ENCODE measurements around the gene PRKN.

PRKN gene

GRCh38 chr6:161963181-161963580 lies 764.4 kb downstream of the PRKN start:
- no peak for DNase-seq (ENCODE audit: low read depth)

- DNase-seq (ENCODE audit: low read depth): no peak
Measured at GRCh38 chr6:161961796-161962195, 765.8 kb downstream of the PRKN start.

GRCh38 chr6:161961046-161961445 lies 766.5 kb downstream of the PRKN start:
- DNase-seq (ENCODE audit: low read depth): no peak

GRCh38 chr6:161959072-161959471 lies 768.5 kb downstream of the PRKN start:
- no peak for DNase-seq (ENCODE audit: low read depth)

GRCh38 chr6:161956082-161956481 lies 771.5 kb downstream of the PRKN start:
- DNase-seq (ENCODE audit: low read depth): no peak

- DNase-seq (ENCODE audit: low read depth): no peak
Measured at GRCh38 chr6:161954699-161955276, 772.8 kb downstream of the PRKN start.

GRCh38 chr6:161954077-161954476 lies 773.5 kb downstream of the PRKN start:
- DNase-seq (ENCODE audit: low read depth): no peak

- no peak for DNase-seq (ENCODE audit: low read depth)
Measured at GRCh38 chr6:161951126-161951525, 776.4 kb downstream of the PRKN start.

GRCh38 chr6:161949531-161949930 lies 778.0 kb downstream of the PRKN start:
- DNase-seq (ENCODE audit: low read depth): no peak

GRCh38 chr6:161948462-161948861 lies 779.1 kb downstream of the PRKN start:
- no peak for DNase-seq (ENCODE audit: low read depth)

GRCh38 chr6:161947371-161947770 lies 780.2 kb downstream of the PRKN start:
- DNase-seq (ENCODE audit: low read depth): no peak

GRCh38 chr6:161946461-161946860 lies 781.1 kb downstream of the PRKN start:
- no peak for DNase-seq (ENCODE audit: low read depth)

GRCh38 chr6:161943561-161943960 lies 784.0 kb downstream of the PRKN start:
- no peak for DNase-seq (ENCODE audit: low read depth)

GRCh38 chr6:161941565-161941964 lies 786.0 kb downstream of the PRKN start:
- DNase-seq (ENCODE audit: low read depth): no peak

GRCh38 chr6:161940519-161940918 lies 787.0 kb downstream of the PRKN start:
- no peak for DNase-seq (ENCODE audit: low read depth)

- no peak for DNase-seq (ENCODE audit: low read depth)
Measured at GRCh38 chr6:161926324-161926723, 801.2 kb downstream of the PRKN start.

GRCh38 chr6:161924516-161925116 lies 803.0 kb downstream of the PRKN start:
- no peak for DNase-seq (ENCODE audit: low read depth)

GRCh38 chr6:161922631-161923119 lies 804.9 kb downstream of the PRKN start:
- peak; percentile 60 for DNase-seq (ENCODE audit: low read depth)

GRCh38 chr6:161921602-161922395 lies 805.8 kb downstream of the PRKN start:
- no peak for DNase-seq (ENCODE audit: low read depth)

GRCh38 chr6:161919691-161920090 lies 807.9 kb downstream of the PRKN start:
- DNase-seq (ENCODE audit: low read depth): no peak

GRCh38 chr6:161918628-161919205 lies 808.8 kb downstream of the PRKN start:
- no peak for DNase-seq (ENCODE audit: low read depth)

GRCh38 chr6:161918109-161918531 lies 809.4 kb downstream of the PRKN start:
- DNase-seq (ENCODE audit: low read depth): no peak

- no peak for DNase-seq (ENCODE audit: low read depth)
Measured at GRCh38 chr6:161917645-161918044, 809.9 kb downstream of the PRKN start.

All from fibroblast of the conjunctiva (primary cell).